ENCODE results near the gene CAVIN2. TPM values are rescaled to one million over a fixed set of nuclear protein-coding genes. Genes with fewer than 3 reads are reported as not detected.

Gene CAVIN2
- polyA plus RNA-seq, 1 experiment: 3.5 TPM

- no peak overlapping the region for H3K4me3 ChIP-seq (ENCODE audit: low read depth, low read length)
- DNase-seq (ENCODE audit: low read depth): no peak
- CTCF ChIA-PET: interaction anchor here (0.7 to 1.6 kb wide), 4 partner anchors 36 to 315 kb away, joined by 3 to 5 read pairs (median 4); no protein-coding TSS in a partner anchor
- H3K27me3 ChIP-seq (ENCODE audit: control insufficient read depth, insufficient read depth, low read length): no peaks in the 10 kb centered on the region
- no peak for TF ChIP-seq CTCF (IDR thresholded peaks at IDR 0.05; ENCODE audit: insufficient read depth, low read depth, low read length)
- POLR2A ChIA-PET: no interaction called here
- no peaks in the 10 kb centered on the region for H3K36me3 ChIP-seq (ENCODE audit: control insufficient read depth, insufficient read depth, low read length)
Observed at GRCh38 chr2:191847764-191848163, 876 bp upstream of the CAVIN2 start.

- CTCF ChIA-PET: interaction anchor here (1.2 to 1.3 kb wide), 2 partner anchors 16 to 34 kb away, joined by 3 to 5 read pairs; no protein-coding TSS in a partner anchor
Observed at GRCh38 chr2:191845876-191846514, 893 bp downstream of the CAVIN2 start.

GRCh38 chr2:191845248-191845715 lies 1.6 kb downstream of the CAVIN2 start:
- DNase-seq (ENCODE audit: low read depth): no peak
- CTCF ChIA-PET: no interaction called here

More at GRCh38 chr2:191845876-191846514, 893 bp downstream of the CAVIN2 start:
- DNase-seq (ENCODE audit: low read depth): no peak
- Histone ChIP-seq H3K4me3 (ENCODE audit: low read depth, low read length) (no peak overlapping the region), H3K36me3 (ENCODE audit: control insufficient read depth, insufficient read depth, low read length) (no peaks in the 10 kb centered on the region), H3K27me3 (ENCODE audit: control insufficient read depth, insufficient read depth, low read length) (no peaks in the 10 kb centered on the region)
- TF ChIP-seq CTCF (IDR thresholded peaks at IDR 0.05; ENCODE audit: insufficient read depth, low read depth, low read length): no peak
- POLR2A ChIA-PET: no interaction called here

GRCh38 chr2:191844706-191845105 lies 2.2 kb downstream of the CAVIN2 start:
- DNase-seq (ENCODE audit: low read depth): no peak
- no peak for TF ChIP-seq CTCF (IDR thresholded peaks at IDR 0.05; ENCODE audit: insufficient read depth, low read depth, low read length)
- no peak overlapping the region for H3K4me3 ChIP-seq (ENCODE audit: low read depth, low read length)
- H3K36me3 ChIP-seq (ENCODE audit: control insufficient read depth, insufficient read depth, low read length): no peaks in the 10 kb centered on the region
- CTCF ChIA-PET: interaction anchor here (0.7 to 1.1 kb wide), 2 partner anchors 32 to 404 kb away, joined by 3 read pairs; no protein-coding TSS in a partner anchor
- POLR2A ChIA-PET: no interaction called here
- H3K27me3 ChIP-seq (ENCODE audit: control insufficient read depth, insufficient read depth, low read length): no peaks in the 10 kb centered on the region

More at GRCh38 chr2:191845248-191845715, 1.6 kb downstream of the CAVIN2 start:
- no peaks in the 10 kb centered on the region for H3K27me3 ChIP-seq (ENCODE audit: control insufficient read depth, insufficient read depth, low read length)
- TF ChIP-seq CTCF (IDR thresholded peaks at IDR 0.05; ENCODE audit: insufficient read depth, low read depth, low read length): no peak
- H3K4me3 ChIP-seq (ENCODE audit: low read depth, low read length): no peak overlapping the region
- H3K36me3 ChIP-seq (ENCODE audit: control insufficient read depth, insufficient read depth, low read length): no peaks in the 10 kb centered on the region
- POLR2A ChIA-PET: no interaction called here

- Histone ChIP-seq H3K36me3 (ENCODE audit: control insufficient read depth, insufficient read depth, low read length) (no peaks in the 10 kb centered on the region), H3K27me3 (ENCODE audit: control insufficient read depth, insufficient read depth, low read length) (no peaks in the 10 kb centered on the region), H3K4me3 (ENCODE audit: low read depth, low read length) (no peak overlapping the region)
- no peak for DNase-seq (ENCODE audit: low read depth)
- no peak for TF ChIP-seq CTCF (IDR thresholded peaks at IDR 0.05; ENCODE audit: insufficient read depth, low read depth, low read length)
- POLR2A ChIA-PET: no interaction called here
- CTCF ChIA-PET: interaction anchor here (1.0 to 2.8 kb wide), 2 partner anchors 29 to 288 kb away, joined by 4 to 15 read pairs; no protein-coding TSS in a partner anchor
Observed at GRCh38 chr2:191840921-191841320, 6.0 kb downstream of the CAVIN2 start.

All from BJ (cell line).